ENCODE data around the gene PDZD2.

- TF ChIP-seq CTCF (IDR thresholded peaks at IDR 0.05; ENCODE audit: low read depth, low read length) (no peak; the same call in 1 of the 2 replicates), EZH2phosphoT487 (IDR thresholded peaks at IDR 0.05; ENCODE audit: low read depth) (no peak)
Measured at GRCh38 chr5:31768784-31769183, 129.9 kb downstream of the PDZD2 start.

Measured in OCI-LY3 (cell line).